HG03196 (cell line): ENCODE data around the gene SYNE2.

Source experiments
- ATAC-seq: cut with Tn5 transposase; IDR thresholded peaks from one replicate; pipeline ENCODE4 v1.9.1; 2021; ENCODE audit not compliant: unreplicated experiment

Gene SYNE2

GRCh38 chr14:63960926-63961567 is 108.2 kb downstream of the SYNE2 start:
- ATAC-seq = no peak

- no peak for ATAC-seq
Observed at GRCh38 chr14:63962906-63963305, 110.1 kb downstream of the SYNE2 start.

- no peak for ATAC-seq
Observed at GRCh38 chr14:63963439-63963838, 110.6 kb downstream of the SYNE2 start.

GRCh38 chr14:63964113-63964512 is 111.3 kb downstream of the SYNE2 start:
- ATAC-seq = no peak

- no peak for ATAC-seq
Observed at GRCh38 chr14:63966407-63966806, 113.6 kb downstream of the SYNE2 start.

GRCh38 chr14:63972323-63972932 is 119.6 kb downstream of the SYNE2 start:
- ATAC-seq = no peak

- ATAC-seq = no peak
Observed at GRCh38 chr14:63974176-63974575, 121.4 kb downstream of the SYNE2 start.

- no peak for ATAC-seq
Observed at GRCh38 chr14:63981569-63981968, 128.8 kb downstream of the SYNE2 start.

GRCh38 chr14:63982156-63982555 is 129.4 kb downstream of the SYNE2 start:
- no peak for ATAC-seq

- ATAC-seq = no peak
Observed at GRCh38 chr14:63982629-63983028, 129.8 kb downstream of the SYNE2 start.

GRCh38 chr14:63986789-63987533 is 134.2 kb downstream of the SYNE2 start:
- ATAC-seq = no peak

GRCh38 chr14:63988579-63988978 is 135.8 kb downstream of the SYNE2 start:
- ATAC-seq = no peak

GRCh38 chr14:63991833-63992232 is 139.0 kb downstream of the SYNE2 start:
- no peak for ATAC-seq

- ATAC-seq = no peak
Observed at GRCh38 chr14:63992858-63993257, 140.1 kb downstream of the SYNE2 start.

- no peak for ATAC-seq
Observed at GRCh38 chr14:63993992-63994391, 141.2 kb downstream of the SYNE2 start.

GRCh38 chr14:63995285-63995684 is 142.5 kb downstream of the SYNE2 start:
- no peak for ATAC-seq

- no peak for ATAC-seq
Observed at GRCh38 chr14:63996016-63996415, 143.2 kb downstream of the SYNE2 start.

GRCh38 chr14:63996625-63997220 is 143.9 kb downstream of the SYNE2 start:
- ATAC-seq = no peak

- no peak for ATAC-seq
Observed at GRCh38 chr14:64000749-64001148, 147.9 kb downstream of the SYNE2 start.

- ATAC-seq = no peak
Observed at GRCh38 chr14:64005822-64006221, 153.0 kb downstream of the SYNE2 start.

- ATAC-seq = no peak
Observed at GRCh38 chr14:64008016-64008415, 155.2 kb downstream of the SYNE2 start.

- no peak for ATAC-seq
Observed at GRCh38 chr14:64012003-64012402, 159.2 kb downstream of the SYNE2 start.
